ENCODE results near the gene AP1G1. TPM values are rescaled to one million over a fixed set of nuclear protein-coding genes. Genes with fewer than 3 reads are reported as not detected.

The AP1G1 gene
- total and polyA plus RNA-seq, 2 of the 4 experiments (the other 2 are of a cell fraction), result 48.3 to 86.7 TPM

DNA sequence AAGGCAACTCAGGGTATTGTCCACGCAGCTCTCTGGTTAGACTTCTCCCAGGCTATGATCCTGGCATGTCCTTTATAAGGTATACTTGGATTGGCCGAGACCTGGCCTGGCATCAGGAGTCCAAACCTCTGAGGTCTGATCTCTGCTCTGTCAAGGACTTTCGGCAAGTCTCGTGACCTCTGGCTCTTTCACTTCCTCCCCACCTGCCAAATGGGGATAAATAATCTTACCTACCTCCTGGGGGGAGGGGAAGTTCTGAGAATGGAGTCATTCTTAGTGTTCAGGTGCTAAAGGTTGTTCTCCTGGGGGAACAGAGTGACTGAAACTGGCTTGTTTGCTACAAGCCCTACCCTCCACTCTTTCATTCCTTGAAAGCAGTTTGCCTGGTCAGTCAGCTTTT is 44.8 kb upstream of the AP1G1 start:
- no peak overlapping the region for H4K5ac ChIP-seq (ENCODE audit: low read depth, low read length)
- no peak overlapping the region for H2BK120ac ChIP-seq (ENCODE audit: low read depth, low read length)
- no peak overlapping the region for H2AK5ac ChIP-seq (ENCODE audit: low read depth, low read length)
- DNase-seq, result no peak
- no peak overlapping the region for H2BK15ac ChIP-seq (ENCODE audit: low read depth, low read length)
- H3K9ac ChIP-seq (ENCODE audit: low read depth, low read length), result no peak overlapping the region
- H2AFZ ChIP-seq (replicated peaks; ENCODE audit: low read length, poor library complexity), result no peak overlapping the region
- POLR2A ChIA-PET (ENCODE audit: unreplicated experiment), result no interaction called here
- in situ Hi-C loops (cut with MboI; ENCODE audit: low sequenced_read_pairs) (no loop called here), intact Hi-C loops (cut with micrococcal nuclease) (no loop called here), dilution Hi-C loops (cut with HindIII; ENCODE audit: low sequenced_read_pairs, unreplicated experiment) (no loop called here)
- no peak overlapping the region for H2BK20ac ChIP-seq (ENCODE audit: low read depth, low read length)
- H3K36me3 ChIP-seq (ENCODE audit: control insufficient read depth, insufficient read depth, low read length), result peaks cover 54% of the 10 kb centered on the region
- CTCF ChIA-PET, result interaction anchor here (0.6 kb wide), 1 partner anchor 22 kb away, joined by 3 read pairs; no protein-coding TSS in a partner anchor
- H3K56ac ChIP-seq (ENCODE audit: extremely low read depth, insufficient read depth, low read length), result no peak overlapping the region
- no peak for ATAC-seq (ENCODE audit: low read depth)
- WGBS, 2 experiments (ENCODE audit: extremely low coverage in 2 of 2, insufficient read length in 1 of 2), result no CpG with 5 or more reads among the region's 4 CpGs
- no peak overlapping the region for H3K18ac ChIP-seq (ENCODE audit: low read depth, low read length)
- H3K27me3 ChIP-seq (ENCODE audit: control insufficient read depth, insufficient read depth, low read length), result no peaks in the 10 kb centered on the region
- no peak overlapping the region for H3K4me2 ChIP-seq (ENCODE audit: low read depth, low read length)
- peaks cover 25% of the 10 kb centered on the region for H4K20me1 ChIP-seq (ENCODE audit: insufficient read depth, low read length)
- no peaks in the 10 kb centered on the region for H3K9me3 ChIP-seq (ENCODE audit: control insufficient read depth, insufficient read depth, low read length)
- no peaks in the 10 kb centered on the region for H3K4me1 ChIP-seq (ENCODE audit: control insufficient read depth, insufficient read depth, low read length)
- H3K79me1 ChIP-seq (ENCODE audit: low read depth in 1 of 2, low read length in 2 of 2), result peaks cover 28 to 77% of the 10 kb centered on the region in 2 experiments
- H4K91ac ChIP-seq (ENCODE audit: insufficient read depth, low read depth, low read length), result no peak overlapping the region
- no peak overlapping the region for H3K14ac ChIP-seq (replicated peaks; ENCODE audit: low read depth, low read length)
- H3K23ac ChIP-seq (ENCODE audit: low read depth, low read length), result no peak overlapping the region
- no peak overlapping the region for H2AK9ac ChIP-seq (replicated peaks; ENCODE audit: low read depth, low read length, poor library complexity)
- no peak overlapping the region for H3K4me3 ChIP-seq (ENCODE audit: insufficient read depth, low read depth, low read length)
- H3K27ac ChIP-seq (ENCODE audit: insufficient read depth, low read length), result no peak overlapping the region
- no peak overlapping the region for H3K4ac ChIP-seq (ENCODE audit: low read depth, low read length)
- H4K8ac ChIP-seq (ENCODE audit: low read depth in 2 of 2, low read length in 2 of 2), result no peak overlapping the region
- no peak for TF ChIP-seq FOS (IDR thresholded peaks at IDR 0.05; ENCODE audit: low read depth, low read length)
- TF ChIP-seq CHD1 (IDR thresholded peaks at IDR 0.05; ENCODE audit: low read depth, low read length), result no peak
- no peak for TF ChIP-seq MXI1 (IDR thresholded peaks at IDR 0.05; ENCODE audit: borderline replicate concordance, low read depth, low read length)
- TF ChIP-seq SMC3 (IDR thresholded peaks at IDR 0.05; ENCODE audit: low read depth, low read length), result no peak
- TF ChIP-seq RAD21 (IDR thresholded peaks at IDR 0.05; ENCODE audit: low read length), result no peak
- TF ChIP-seq, protein P1, sequence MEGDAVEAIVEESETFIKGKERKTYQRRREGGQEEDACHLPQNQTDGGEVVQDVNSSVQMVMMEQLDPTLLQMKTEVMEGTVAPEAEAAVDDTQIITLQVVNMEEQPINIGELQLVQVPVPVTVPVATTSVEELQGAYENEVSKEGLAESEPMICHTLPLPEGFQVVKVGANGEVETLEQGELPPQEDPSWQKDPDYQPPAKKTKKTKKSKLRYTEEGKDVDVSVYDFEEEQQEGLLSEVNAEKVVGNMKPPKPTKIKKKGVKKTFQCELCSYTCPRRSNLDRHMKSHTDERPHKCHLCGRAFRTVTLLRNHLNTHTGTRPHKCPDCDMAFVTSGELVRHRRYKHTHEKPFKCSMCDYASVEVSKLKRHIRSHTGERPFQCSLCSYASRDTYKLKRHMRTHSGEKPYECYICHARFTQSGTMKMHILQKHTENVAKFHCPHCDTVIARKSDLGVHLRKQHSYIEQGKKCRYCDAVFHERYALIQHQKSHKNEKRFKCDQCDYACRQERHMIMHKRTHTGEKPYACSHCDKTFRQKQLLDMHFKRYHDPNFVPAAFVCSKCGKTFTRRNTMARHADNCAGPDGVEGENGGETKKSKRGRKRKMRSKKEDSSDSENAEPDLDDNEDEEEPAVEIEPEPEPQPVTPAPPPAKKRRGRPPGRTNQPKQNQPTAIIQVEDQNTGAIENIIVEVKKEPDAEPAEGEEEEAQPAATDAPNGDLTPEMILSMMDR (conservative IDR thresholded peaks at IDR 0.05; ENCODE audit: low read depth, low read length), result no peak
- TF ChIP-seq, protein P2, sequence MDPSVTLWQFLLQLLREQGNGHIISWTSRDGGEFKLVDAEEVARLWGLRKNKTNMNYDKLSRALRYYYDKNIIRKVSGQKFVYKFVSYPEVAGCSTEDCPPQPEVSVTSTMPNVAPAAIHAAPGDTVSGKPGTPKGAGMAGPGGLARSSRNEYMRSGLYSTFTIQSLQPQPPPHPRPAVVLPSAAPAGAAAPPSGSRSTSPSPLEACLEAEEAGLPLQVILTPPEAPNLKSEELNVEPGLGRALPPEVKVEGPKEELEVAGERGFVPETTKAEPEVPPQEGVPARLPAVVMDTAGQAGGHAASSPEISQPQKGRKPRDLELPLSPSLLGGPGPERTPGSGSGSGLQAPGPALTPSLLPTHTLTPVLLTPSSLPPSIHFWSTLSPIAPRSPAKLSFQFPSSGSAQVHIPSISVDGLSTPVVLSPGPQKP (IDR thresholded peaks at IDR 0.05; ENCODE audit: borderline replicate concordance, low read depth, low read length), result no peak
- no peak for TF ChIP-seq NFE2L2 (IDR thresholded peaks at IDR 0.05; ENCODE audit: low read depth, low read length)
- TF ChIP-seq POLR2A (IDR thresholded peaks at IDR 0.05; ENCODE audit: low read depth, low read length), result no peak
- no peak for TF ChIP-seq CEBPB (IDR thresholded peaks at IDR 0.05; ENCODE audit: low read depth, low read length)
- TF ChIP-seq MAFK (IDR thresholded peaks at IDR 0.05; ENCODE audit: low read depth, low read length), result no peak
- TF ChIP-seq BHLHE40 (IDR thresholded peaks at IDR 0.05; ENCODE audit: low read depth, low read length), result no peak
- TF ChIP-seq MAZ (IDR thresholded peaks at IDR 0.05; ENCODE audit: borderline replicate concordance, low read depth, low read length), result no peak
- no peak overlapping the region for H2BK5ac ChIP-seq (ENCODE audit: low read depth, low read length, poor library complexity, severe bottlenecking)
- peaks cover 21% of the 10 kb centered on the region for H3K9me1 ChIP-seq (ENCODE audit: insufficient read depth, low read length)
- no TSS peak for BruUV-seq (replicated peaks)

Measured in IMR-90 (cell line).